H9 (cell line): ENCODE results near the gene SFR1. TPM values are rescaled to one million over a fixed set of nuclear protein-coding genes. Genes with fewer than 3 reads are reported as not detected.

Source experiments
- DNase-seq: peaks from one replicate; pipeline ENCODE4 v3.0.0-alpha.2; 2017
- H2AFZ ChIP-seq: one replicate; pipeline ENCODE4 v1.6.1; 2013; ENCODE audit warnings: mild to moderate bottlenecking, low read length, control low read depth, moderate library complexity
- H2AK5ac ChIP-seq: 2 replicates; pipeline ENCODE4 v1.6.1; 2013; ENCODE audit warnings: low read length, control low read depth, mixed read lengths; ENCODE audit not compliant: insufficient read length
- H2BK120ac ChIP-seq: one replicate; pipeline ENCODE4 v1.6.1; 2013; ENCODE audit warnings: low read depth, mild to moderate bottlenecking, low read length, control low read depth, inconsistent platforms; ENCODE audit not compliant: poor library complexity, severe bottlenecking
- H2BK12ac ChIP-seq: 2 replicates; pipeline ENCODE4 v1.6.1; 2013; ENCODE audit warnings: low read length, control low read depth, mixed read lengths, low read depth; ENCODE audit not compliant: insufficient read length
- H2BK15ac ChIP-seq: 2 replicates; pipeline ENCODE4 v1.6.1; 2013; ENCODE audit warnings: low read depth, low read length, control low read depth
- H2BK20ac ChIP-seq: one replicate; pipeline ENCODE4 v1.6.1; 2013; ENCODE audit warnings: low read depth, mild to moderate bottlenecking, low read length, control low read depth, inconsistent platforms; ENCODE audit not compliant: poor library complexity, severe bottlenecking
- H2BK5ac ChIP-seq: 2 replicates; pipeline ENCODE4 v1.6.1; 2013; ENCODE audit warnings: low read length, control low read depth, mixed read lengths; ENCODE audit not compliant: insufficient read length
- H3K14ac ChIP-seq: 2 replicates; pipeline ENCODE4 v1.6.1; 2013; ENCODE audit warnings: low read length, control low read depth; ENCODE audit not compliant: insufficient read depth
- H3K18ac ChIP-seq: 2 replicates; pipeline ENCODE4 v1.6.1; 2013; ENCODE audit warnings: low read depth, mild to moderate bottlenecking, mixed read lengths, low read length, control low read depth; ENCODE audit not compliant: insufficient read length
- H3K23ac ChIP-seq: 2 replicates; pipeline ENCODE4 v1.6.1; 2013; ENCODE audit warnings: low read length, control low read depth, mixed read lengths, low read depth; ENCODE audit not compliant: insufficient read length
- H3K23me2 ChIP-seq: 2 replicates; pipeline ENCODE4 v1.6.1; 2013; ENCODE audit warnings: low read depth, mild to moderate bottlenecking, mixed read lengths, low read length, control low read depth; ENCODE audit not compliant: insufficient read length, poor library complexity, severe bottlenecking
- H3K27ac ChIP-seq: 2 replicates; pipeline ENCODE4 v1.5.1; 2013; ENCODE audit warnings: low read length, control low read depth, mixed read lengths, low read depth; ENCODE audit not compliant: insufficient read length
- H3K27me3 ChIP-seq: 2 replicates; pipeline ENCODE4 v1.6.1; 2013; ENCODE audit warnings: low read length, control low read depth, inconsistent platforms; ENCODE audit not compliant: insufficient read depth
- H3K4ac ChIP-seq: 2 replicates; pipeline ENCODE4 v1.6.1; 2013; ENCODE audit warnings: low read depth, mild to moderate bottlenecking, control low read depth, inconsistent platforms, low read length, moderate library complexity
- H3K4me1 ChIP-seq: 2 replicates; pipeline ENCODE4 v1.6.1; 2013; ENCODE audit warnings: low read length, control low read depth, inconsistent platforms; ENCODE audit not compliant: insufficient read depth
- H3K4me2 ChIP-seq: 2 replicates; pipeline ENCODE4 v1.6.1; 2013; ENCODE audit warnings: low read length, control low read depth, mixed read lengths; ENCODE audit not compliant: insufficient read length, insufficient read depth
- H3K56ac ChIP-seq: 2 replicates; pipeline ENCODE4 v1.6.1; 2013; ENCODE audit warnings: low read depth, mild to moderate bottlenecking, mixed read lengths, low read length, control low read depth; ENCODE audit not compliant: insufficient read length
- H3K79me1 ChIP-seq: 2 replicates; pipeline ENCODE4 v1.6.1; 2013; ENCODE audit warnings: low read depth, mild to moderate bottlenecking, moderate library complexity, low read length, control low read depth, inconsistent platforms; ENCODE audit not compliant: insufficient read depth, poor library complexity, severe bottlenecking
- H3K79me2 ChIP-seq: 2 replicates; pipeline ENCODE4 v1.6.1; 2013; ENCODE audit warnings: low read length, control low read depth, inconsistent platforms; ENCODE audit not compliant: insufficient read depth
- H3K9ac ChIP-seq: 2 replicates; pipeline ENCODE4 v1.6.1; 2013; ENCODE audit warnings: low read length, control low read depth, mixed read lengths; ENCODE audit not compliant: insufficient read length; ENCODE audit errors: extremely low read depth
- H3K9me3 ChIP-seq: one replicate; pipeline ENCODE4 v1.6.1; 2013; ENCODE audit warnings: low read depth, low read length, inconsistent platforms; ENCODE audit not compliant: control insufficient read depth
- H3T11ph ChIP-seq: one replicate; pipeline ENCODE4 v1.6.1; 2013; ENCODE audit warnings: mild to moderate bottlenecking, low read length, control low read depth, inconsistent platforms
- H4K20me1 ChIP-seq: one replicate; pipeline ENCODE4 v1.6.1; 2013; ENCODE audit not compliant: control insufficient read depth, insufficient read length, insufficient read depth
- H4K5ac ChIP-seq: 2 replicates; pipeline ENCODE4 v1.6.1; 2013; ENCODE audit warnings: low read depth, mild to moderate bottlenecking, mixed read lengths, low read length, control low read depth; ENCODE audit not compliant: insufficient read length
- H4K8ac ChIP-seq: replicated peaks from 2 replicates; pipeline ENCODE4 v1.6.1; 2013; ENCODE audit warnings: low read length, control low read depth, mixed read lengths, low read depth; ENCODE audit not compliant: insufficient read length
- H4K91ac ChIP-seq: 2 replicates; pipeline ENCODE4 v1.6.1; 2013; ENCODE audit warnings: low read depth, mild to moderate bottlenecking, moderate library complexity, mixed read lengths, low read length, control low read depth; ENCODE audit not compliant: insufficient read length
- H3K27ac Mint-ChIP-seq, 3 experiments: 2 replicates in 2 of 3; 3 replicates in 1 of 3; pipeline ENCODE4 v1.8.0; 2020 to 2021; ENCODE audit warnings: mixed read lengths in 3 of 3, mild to moderate bottlenecking in 1 of 3, moderate library complexity in 1 of 3
- H3K27me3 Mint-ChIP-seq: 2 replicates; pipeline ENCODE4 v1.8.0; 2021; ENCODE audit warnings: low read depth, mild to moderate bottlenecking, moderate library complexity, mixed read lengths
- H3K36me3 Mint-ChIP-seq, 3 experiments: 2 replicates in 2 of 3; 3 replicates in 1 of 3; pipeline ENCODE4 v1.8.0; 2020 to 2021; ENCODE audit warnings: low read depth in 3 of 3, mixed read lengths in 3 of 3; ENCODE audit not compliant: insufficient read depth in 1 of 3
- H3K4me1 Mint-ChIP-seq, 2 experiments: 2 replicates each; pipeline ENCODE4 v1.8.0; 2020; ENCODE audit warnings: mixed read lengths in 2 of 2
- H3K4me3 Mint-ChIP-seq, 2 experiments: 2 replicates in 1 of 2; 3 replicates in 1 of 2; pipeline ENCODE4 v1.8.0; 2020 to 2021; ENCODE audit warnings: mild to moderate bottlenecking in 2 of 2, mixed read lengths in 2 of 2, moderate library complexity in 1 of 2
- H3K9me3 Mint-ChIP-seq, 2 experiments: 2 replicates in 1 of 2; 3 replicates in 1 of 2; pipeline ENCODE4 v1.8.0; 2020; ENCODE audit warnings: mild to moderate bottlenecking in 2 of 2, mixed read lengths in 2 of 2, moderate library complexity in 1 of 2
- WGBS: extraction: QIAGEN DNeasy Blood & Tissue Kit; methylation state at CpG from one replicate; pipeline ENCODE4 v1.1.7; 2013; ENCODE audit warnings: missing lambda C conversion rate, low lambda C conversion rate, mixed read lengths; ENCODE audit not compliant: insufficient read length; ENCODE audit errors: extremely low coverage; 5-methylcytosine and 5-hydroxymethylcytosine counted together
- total RNA-seq: library from RNA; stranded (reverse); gene quantifications from 2 replicates; pipeline ENCODE4 v1.2.1, GENCODE V29; 2021
- TF ChIP-seq, protein P1 (sequence below): fragments of 200-600 bp; sonication (generic); conservative IDR thresholded peaks from 3 replicates; pipeline ENCODE4 v1.8.0; 2021; ENCODE audit warnings: antibody characterized with exemption, mild to moderate bottlenecking

SFR1 gene
- total RNA-seq, 1 experiment from 2014 or later: 6.5 TPM

DNA sequence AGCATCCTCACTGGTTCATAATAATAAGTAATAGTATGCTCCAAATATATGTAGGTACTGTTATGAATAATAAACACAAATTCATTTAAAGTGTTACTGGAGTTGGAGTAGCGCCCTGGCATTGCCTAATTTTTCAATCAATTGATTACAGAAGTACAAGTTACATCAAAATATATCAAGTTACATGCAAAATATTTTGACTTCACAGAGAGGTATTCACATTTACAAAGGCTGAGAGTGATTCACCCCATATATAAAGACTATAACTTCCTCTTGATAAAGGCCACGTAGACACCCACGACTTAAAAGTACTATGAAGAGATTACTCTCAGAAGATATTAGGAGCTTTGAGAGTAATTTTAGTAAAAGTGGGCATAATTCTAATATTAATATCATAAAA lies 22.7 kb upstream of the SFR1 start:
- no peak overlapping the region for H2BK12ac ChIP-seq
- H2AFZ ChIP-seq: no peak overlapping the region
- no peaks in the 10 kb centered on the region for H3K9me3 ChIP-seq
- no peak overlapping the region for H2BK15ac ChIP-seq
- Mint-ChIP-seq H3K36me3 (peaks cover 0 to 12% (median 6%) of the 10 kb centered on the region in 3 experiments; a peak in 4 of 7 replicates), H3K4me3 (no peak overlapping the region), H3K27ac (no peak overlapping the region), H3K27me3 (peaks cover 3% of the 10 kb centered on the region; the same call in 1 of the 2 replicates), H3K9me3 (peaks cover 11% of the 10 kb centered on the region in 2 experiments), H3K4me1 (peaks cover 2 to 6% of the 10 kb centered on the region in 2 experiments; a peak in 2 of 4 replicates)
- H4K91ac ChIP-seq: no peak overlapping the region
- no peak overlapping the region for H2BK20ac ChIP-seq
- H3K23ac ChIP-seq: no peak overlapping the region
- no peaks in the 10 kb centered on the region for H3K4me1 ChIP-seq
- H4K8ac ChIP-seq: no peak overlapping the region
- no peak overlapping the region for H2BK5ac ChIP-seq
- no peak overlapping the region for H3K9ac ChIP-seq
- H3K27me3 ChIP-seq: no peaks in the 10 kb centered on the region
- H2AK5ac ChIP-seq: no peak overlapping the region
- no peaks in the 10 kb centered on the region for H3K23me2 ChIP-seq
- no peak overlapping the region for H3T11ph ChIP-seq
- no peak overlapping the region for H3K27ac ChIP-seq
- H4K5ac ChIP-seq: no peak overlapping the region
- H3K14ac ChIP-seq: no peak overlapping the region
- no peak overlapping the region for H3K56ac ChIP-seq
- H2BK120ac ChIP-seq: no peak overlapping the region
- no peak overlapping the region for H3K4me2 ChIP-seq
- WGBS: no CpG with 5 or more reads among the region's 3 CpGs
- no peaks in the 10 kb centered on the region for H3K79me2 ChIP-seq
- H3K79me1 ChIP-seq: no peaks in the 10 kb centered on the region
- TF ChIP-seq, protein P1, sequence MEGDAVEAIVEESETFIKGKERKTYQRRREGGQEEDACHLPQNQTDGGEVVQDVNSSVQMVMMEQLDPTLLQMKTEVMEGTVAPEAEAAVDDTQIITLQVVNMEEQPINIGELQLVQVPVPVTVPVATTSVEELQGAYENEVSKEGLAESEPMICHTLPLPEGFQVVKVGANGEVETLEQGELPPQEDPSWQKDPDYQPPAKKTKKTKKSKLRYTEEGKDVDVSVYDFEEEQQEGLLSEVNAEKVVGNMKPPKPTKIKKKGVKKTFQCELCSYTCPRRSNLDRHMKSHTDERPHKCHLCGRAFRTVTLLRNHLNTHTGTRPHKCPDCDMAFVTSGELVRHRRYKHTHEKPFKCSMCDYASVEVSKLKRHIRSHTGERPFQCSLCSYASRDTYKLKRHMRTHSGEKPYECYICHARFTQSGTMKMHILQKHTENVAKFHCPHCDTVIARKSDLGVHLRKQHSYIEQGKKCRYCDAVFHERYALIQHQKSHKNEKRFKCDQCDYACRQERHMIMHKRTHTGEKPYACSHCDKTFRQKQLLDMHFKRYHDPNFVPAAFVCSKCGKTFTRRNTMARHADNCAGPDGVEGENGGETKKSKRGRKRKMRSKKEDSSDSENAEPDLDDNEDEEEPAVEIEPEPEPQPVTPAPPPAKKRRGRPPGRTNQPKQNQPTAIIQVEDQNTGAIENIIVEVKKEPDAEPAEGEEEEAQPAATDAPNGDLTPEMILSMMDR: no peak
- no peak overlapping the region for H3K4ac ChIP-seq
- no peak overlapping the region for H3K18ac ChIP-seq
- no peaks in the 10 kb centered on the region for H4K20me1 ChIP-seq
- DNase-seq: no peak
